SK-N-SH (cell line): Measurements from ENCODE around the gene POLR1C. TPM values are rescaled to one million over a fixed set of nuclear protein-coding genes. Genes with fewer than 3 reads are reported as not detected.

Source experiments
- CTCF ChIA-PET: fragments of 300-600, 350-600 bp; formaldehyde crosslinking; extraction: SDS; loops from one replicate; lab custom pipeline; 2021; lab: Yijun Ruan, JAX
- POLR2A ChIA-PET: fragments of 350-600 bp; sonication (Branson Sonifier 250); formaldehyde crosslinking; extraction: SDS; loops from one replicate; lab custom pipeline; 2020; ENCODE audit warnings: antibody characterized with exemption, inconsistent platforms; lab: Yijun Ruan, JAX
- DNase-seq: peaks from one replicate; pipeline ENCODE4 v3.0.0; 2012
- H2AFZ ChIP-seq: fragments of 200-600 bp; sonication (generic); 2 replicates; pipeline ENCODE4 v1.8.1; 2016; ENCODE audit warnings: antibody characterized with exemption, mild to moderate bottlenecking, low read depth
- H3F3A ChIP-seq: fragments of 200-600 bp; sonication (generic); replicated peaks from 2 replicates; pipeline ENCODE3; 2016; ENCODE audit warnings: antibody characterized with exemption, mild to moderate bottlenecking; ENCODE audit not compliant: insufficient read depth
- H3K27ac ChIP-seq, 2 experiments: fragments of 200-500 bp in 1 of 2; fragments of 200-600 bp in 1 of 2; sonication (Bioruptor generic) in 1 of 2; sonication (generic), shearing (Covaris generic) in 1 of 2; 2 replicates each; pipeline versions ENCODE4 v1.5.1 to v1.6.1; 2014 to 2016; ENCODE audit warnings: low read depth in 2 of 2, inconsistent platforms in 1 of 2, low read length in 1 of 2, mild to moderate bottlenecking in 1 of 2, mixed read lengths in 1 of 2
- H3K27me3 ChIP-seq: fragments of 200-600 bp; sonication (generic), shearing (Covaris generic); 2 replicates; pipeline ENCODE4 v1.6.1; 2016; ENCODE audit warnings: mixed run types; ENCODE audit not compliant: insufficient read depth
- H3K36me3 ChIP-seq, 2 experiments: fragments of 200-500 bp in 1 of 2; fragments of 200-600 bp in 1 of 2; sonication (Bioruptor generic) in 1 of 2; sonication (generic) in 1 of 2; replicated peaks in 1 of 2; 2 replicates each; pipeline versions ENCODE3 to v1.5.1; 2014 to 2016; ENCODE audit warnings: low read length in 1 of 2, mild to moderate bottlenecking in 1 of 2; ENCODE audit not compliant: insufficient read depth in 2 of 2, control insufficient read depth in 1 of 2
- H3K4me1 ChIP-seq, 2 experiments: fragments of 200-500 bp in 1 of 2; fragments of 200-600 bp in 1 of 2; sonication (Bioruptor generic) in 1 of 2; sonication (generic), shearing (Covaris generic) in 1 of 2; 2 replicates each; pipeline versions ENCODE4 v1.5.1 to v1.6.1; 2014 to 2016; ENCODE audit warnings: low read depth in 1 of 2, low read length in 1 of 2, mixed run types in 1 of 2; ENCODE audit not compliant: insufficient read depth in 2 of 2, control insufficient read depth in 1 of 2
- H3K4me2 ChIP-seq: fragments of 200-600 bp; sonication (generic), shearing (Covaris generic); 2 replicates; pipeline ENCODE4 v1.6.1; 2017; ENCODE audit warnings: mixed run types
- H3K4me3 ChIP-seq, 2 experiments: fragments of 200-500 bp in 1 of 2; fragments of 200-600 bp in 1 of 2; sonication (Bioruptor generic) in 1 of 2; sonication (generic), shearing (Covaris generic) in 1 of 2; 2 replicates each; pipeline versions ENCODE4 v1.5.1 to v1.8.1; 2014 to 2016; ENCODE audit warnings: low read depth in 2 of 2, inconsistent platforms in 1 of 2, low read length in 1 of 2, mild to moderate bottlenecking in 1 of 2, mixed read lengths in 1 of 2, moderate library complexity in 1 of 2
- H3K79me2 ChIP-seq: fragments of 200-600 bp; sonication (generic); 2 replicates; pipeline ENCODE4 v1.8.1; 2017; ENCODE audit warnings: mild to moderate bottlenecking; ENCODE audit not compliant: insufficient read depth
- H3K9ac ChIP-seq: fragments of 200-600 bp; sonication (generic); 2 replicates; pipeline ENCODE4 v1.6.1; 2017; ENCODE audit warnings: mixed run types
- H3K9me2 ChIP-seq: fragments of 200-600 bp; sonication (generic); 2 replicates; pipeline ENCODE4 v1.6.1; 2017; ENCODE audit warnings: mixed run types
- H3K9me3 ChIP-seq: fragments of 200-600 bp; sonication (generic); 2 replicates; pipeline ENCODE4 v1.6.1; 2017; ENCODE audit warnings: mixed run types, mild to moderate bottlenecking, moderate library complexity
- H4K20me1 ChIP-seq: fragments of 200-600 bp; sonication (generic); 2 replicates; pipeline ENCODE4 v1.6.1; 2017; ENCODE audit warnings: mild to moderate bottlenecking, mixed run types; ENCODE audit not compliant: insufficient read depth
- ELF1 ChIP-seq: IDR thresholded peaks from 2 replicates; pipeline ENCODE4 v1.4.0; 2012
- EP300 ChIP-seq, 2 experiments: IDR thresholded peaks; 2 replicates each; pipeline versions ENCODE4 v1.4.0 to v1.6.1; 2012; ENCODE audit warnings: borderline replicate concordance in 1 of 2, low read depth in 1 of 2, low read length in 1 of 2
- EZH2phosphoT487 ChIP-seq: fragments of 200-600 bp; sonication (generic); IDR thresholded peaks from 2 replicates; pipeline ENCODE4 v1.6.1; 2017; ENCODE audit warnings: low read depth, mixed run types, mild to moderate bottlenecking, antibody characterized with exemption, moderate library complexity, borderline replicate concordance
- FOXM1 ChIP-seq: IDR thresholded peaks from 2 replicates; pipeline ENCODE4 v1.4.0; 2012; ENCODE audit warnings: low read depth, mild to moderate bottlenecking
- JUND ChIP-seq: IDR thresholded peaks from 2 replicates; pipeline ENCODE4 v1.4.0; 2012
- NRF1 ChIP-seq: IDR thresholded peaks from 2 replicates; pipeline ENCODE4 v1.6.1; 2012; ENCODE audit warnings: low read depth, mild to moderate bottlenecking, low read length
- RCOR1 ChIP-seq: fragments of 150-350 bp; IDR thresholded peaks from 2 replicates; pipeline ENCODE4 v1.6.1; 2017; ENCODE audit warnings: antibody characterized with exemption, low read length
- SIN3A ChIP-seq: IDR thresholded peaks from 2 replicates; pipeline ENCODE4 v1.6.1; 2012; ENCODE audit warnings: low read depth, mild to moderate bottlenecking, low read length, moderate library complexity, borderline replicate concordance
- TEAD4 ChIP-seq: IDR thresholded peaks from 2 replicates; pipeline ENCODE4 v1.4.0; 2012; ENCODE audit warnings: mild to moderate bottlenecking, borderline replicate concordance; ENCODE audit not compliant: insufficient read depth
- YY1 ChIP-seq: IDR thresholded peaks from 2 replicates; pipeline ENCODE4 v1.4.0; 2012; ENCODE audit warnings: low read depth, mild to moderate bottlenecking
- WGBS: methylation state at CpG from one replicate; pipeline ENCODE4 v1.1.6; 2017; ENCODE audit warnings: low lambda C conversion rate; 5-methylcytosine and 5-hydroxymethylcytosine counted together
- polyA plus RNA-seq, 3 experiments: library from polyadenylated mRNA; depleted of rRNA; stranded (reverse); fragments of >200 nt; gene quantifications; 2 replicates each; pipeline ENCODE4 v1.2.3, GENCODE V29; 2012
- TF ChIP-seq, protein P1 (sequence below): fragments of 150-350 bp; IDR thresholded peaks from 2 replicates; pipeline ENCODE4 v1.6.1; 2016; ENCODE audit warnings: mild to moderate bottlenecking, low read depth, low read length
- TF ChIP-seq, protein P2 (sequence below): fragments of 200-600 bp; sonication (generic); IDR thresholded peaks from 2 replicates; pipeline ENCODE4 v1.6.1; 2017; ENCODE audit warnings: antibody characterized with exemption, mild to moderate bottlenecking, moderate library complexity

Gene POLR1C
- polyA plus RNA-seq, 1 of the 3 experiments (the other 2 are of a cell fraction), result 59.1 TPM

DNA sequence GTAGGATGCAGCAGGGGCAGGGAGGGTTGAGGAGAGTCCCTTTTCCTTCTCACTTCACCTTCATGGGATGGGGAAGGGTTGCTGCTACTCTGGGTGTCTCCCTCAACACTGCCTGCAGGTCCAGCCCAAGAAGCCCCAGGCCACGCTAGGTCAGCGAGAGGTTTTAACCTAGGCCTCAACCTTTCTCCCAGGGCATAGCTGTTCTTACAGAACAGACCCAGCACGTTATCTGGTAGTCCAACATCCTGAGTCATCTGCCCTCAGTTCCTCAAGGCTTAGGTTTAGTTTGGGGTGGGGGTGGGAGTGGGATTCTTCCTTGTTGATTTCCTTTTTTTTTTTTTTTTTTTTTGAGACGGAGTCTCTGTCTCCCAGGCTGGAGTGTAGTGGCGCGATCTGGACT is 22.6 kb upstream of the POLR1C start (continued):
- TF ChIP-seq EZH2phosphoT487 (no peak), ELF1 (no peak), SIN3A (no peak), TEAD4 (no peak), RCOR1 (no peak)
- TF ChIP-seq, protein P1, sequence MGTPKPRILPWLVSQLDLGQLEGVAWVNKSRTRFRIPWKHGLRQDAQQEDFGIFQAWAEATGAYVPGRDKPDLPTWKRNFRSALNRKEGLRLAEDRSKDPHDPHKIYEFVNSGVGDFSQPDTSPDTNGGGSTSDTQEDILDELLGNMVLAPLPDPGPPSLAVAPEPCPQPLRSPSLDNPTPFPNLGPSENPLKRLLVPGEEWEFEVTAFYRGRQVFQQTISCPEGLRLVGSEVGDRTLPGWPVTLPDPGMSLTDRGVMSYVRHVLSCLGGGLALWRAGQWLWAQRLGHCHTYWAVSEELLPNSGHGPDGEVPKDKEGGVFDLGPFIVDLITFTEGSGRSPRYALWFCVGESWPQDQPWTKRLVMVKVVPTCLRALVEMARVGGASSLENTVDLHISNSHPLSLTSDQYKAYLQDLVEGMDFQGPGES, result no peak
- TF ChIP-seq, protein P2, sequence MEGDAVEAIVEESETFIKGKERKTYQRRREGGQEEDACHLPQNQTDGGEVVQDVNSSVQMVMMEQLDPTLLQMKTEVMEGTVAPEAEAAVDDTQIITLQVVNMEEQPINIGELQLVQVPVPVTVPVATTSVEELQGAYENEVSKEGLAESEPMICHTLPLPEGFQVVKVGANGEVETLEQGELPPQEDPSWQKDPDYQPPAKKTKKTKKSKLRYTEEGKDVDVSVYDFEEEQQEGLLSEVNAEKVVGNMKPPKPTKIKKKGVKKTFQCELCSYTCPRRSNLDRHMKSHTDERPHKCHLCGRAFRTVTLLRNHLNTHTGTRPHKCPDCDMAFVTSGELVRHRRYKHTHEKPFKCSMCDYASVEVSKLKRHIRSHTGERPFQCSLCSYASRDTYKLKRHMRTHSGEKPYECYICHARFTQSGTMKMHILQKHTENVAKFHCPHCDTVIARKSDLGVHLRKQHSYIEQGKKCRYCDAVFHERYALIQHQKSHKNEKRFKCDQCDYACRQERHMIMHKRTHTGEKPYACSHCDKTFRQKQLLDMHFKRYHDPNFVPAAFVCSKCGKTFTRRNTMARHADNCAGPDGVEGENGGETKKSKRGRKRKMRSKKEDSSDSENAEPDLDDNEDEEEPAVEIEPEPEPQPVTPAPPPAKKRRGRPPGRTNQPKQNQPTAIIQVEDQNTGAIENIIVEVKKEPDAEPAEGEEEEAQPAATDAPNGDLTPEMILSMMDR, result no peak

DNA sequence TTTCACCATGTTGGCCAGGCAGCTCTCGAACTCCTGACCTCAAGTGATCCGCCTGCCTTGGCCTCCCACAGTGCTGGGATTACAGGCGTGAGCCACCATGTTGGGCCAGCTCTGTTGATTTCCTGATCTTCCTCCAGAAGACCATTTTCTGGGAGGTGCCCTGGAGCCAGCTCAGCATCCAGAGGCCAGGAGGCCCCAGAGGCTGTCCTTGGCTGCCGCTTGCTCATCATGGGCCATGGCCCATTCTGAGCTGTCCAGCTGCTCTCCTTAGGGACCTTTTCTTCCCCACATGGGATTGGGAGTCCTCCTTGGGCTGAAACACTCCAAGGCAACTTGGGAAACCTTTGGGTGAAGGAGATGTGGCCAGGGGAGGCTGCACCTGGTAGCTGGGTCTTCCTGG is 22.1 kb upstream of the POLR1C start:
- no peak for TF ChIP-seq EP300 (IDR thresholded peaks at IDR 0.05; ENCODE audit: borderline replicate concordance in 1 of 2, low read depth in 1 of 2, low read length in 1 of 2)
- TF ChIP-seq SIN3A, result no peak
- TF ChIP-seq YY1, result no peak
- no peak for TF ChIP-seq JUND
- TF ChIP-seq FOXM1, result no peak
- CTCF ChIA-PET, result interaction anchor here (0.9 to 22.4 kb wide), 5 partner anchors 12 to 108 kb away, joined by 3 to 382 read pairs (median 22); partner anchors contain the start of genes ABCC10, DLK2, LRRC73 and TJAP1
- WGBS, result 100% methylated on average over 2 of the region's 4 CpGs

DNA sequence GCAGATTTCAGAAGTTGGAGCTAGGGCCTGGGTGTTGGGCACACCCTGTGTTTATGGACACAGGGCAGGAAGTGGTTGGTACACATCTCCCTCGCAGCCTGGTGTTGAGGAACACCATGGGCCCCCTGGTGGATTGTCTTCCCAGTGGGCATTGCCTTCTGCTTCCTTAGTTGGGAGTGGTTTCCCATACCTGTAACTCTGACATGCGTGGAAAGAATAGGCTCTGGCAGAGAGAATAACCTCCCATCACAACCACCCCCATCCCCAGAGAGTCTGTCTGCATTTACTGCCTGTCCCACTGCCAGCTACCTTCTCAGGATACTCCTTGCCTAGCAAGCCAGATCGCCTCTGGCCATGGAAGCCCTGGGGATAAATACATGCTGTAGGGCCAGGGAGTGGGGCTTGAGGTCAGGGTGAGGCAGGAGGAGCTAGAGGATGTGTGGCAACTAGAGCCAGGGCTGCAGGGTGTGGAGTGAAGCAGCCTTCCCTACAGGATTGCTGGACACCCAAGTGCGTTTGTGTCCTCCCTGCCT is 21.4 kb upstream of the POLR1C start:
- H3K4me1 ChIP-seq, result peaks cover 14 to 43% of the 10 kb centered on the region in 2 experiments; a peak in 3 of 4 replicates
- no peaks in the 10 kb centered on the region for H3K9me3 ChIP-seq
- no peak overlapping the region for H3K4me3 ChIP-seq
- no peak overlapping the region; a peak in 1 of 4 replicates for H3K27ac ChIP-seq
- no peak overlapping the region for H3K4me2 ChIP-seq
- H3F3A ChIP-seq, result no peaks in the 10 kb centered on the region
- WGBS, result 100% methylated on average over 3 of the region's 4 CpGs
- POLR2A ChIA-PET, result interaction anchor here (0.7 kb wide), 1 partner anchor 67 kb away, joined by 3 read pairs; no protein-coding TSS in a partner anchor
- no peaks in the 10 kb centered on the region for H3K27me3 ChIP-seq
- peaks cover 12 to 22% of the 10 kb centered on the region in 2 experiments for H3K36me3 ChIP-seq
- H3K9ac ChIP-seq, result no peak overlapping the region
- no peaks in the 10 kb centered on the region for H3K9me2 ChIP-seq
- DNase-seq, result no peak
- peaks cover 26% of the 10 kb centered on the region; the same call in 1 of the 2 replicates for H4K20me1 ChIP-seq
- H2AFZ ChIP-seq, result no peak overlapping the region
- CTCF ChIA-PET, result interaction anchor here (0.7 to 22.4 kb wide), 10 partner anchors 8 to 160 kb away, joined by 3 to 382 read pairs (median 7); partner anchors contain the start of genes DLK2, LRRC73 and TJAP1
- TF ChIP-seq, protein P2, result peak; percentile 40; the same call in 1 of the 2 replicates
- no peak for TF ChIP-seq NRF1
- peaks cover 12% of the 10 kb centered on the region; the same call in 1 of the 2 replicates for H3K79me2 ChIP-seq

More for the DNA sequence above, 22.1 kb upstream of the POLR1C start:
- peaks cover 12% of the 10 kb centered on the region; the same call in 1 of the 2 replicates for H3K79me2 ChIP-seq
- H3K4me2 ChIP-seq, result no peak overlapping the region
- DNase-seq, result no peak
- no peak overlapping the region for H3K9ac ChIP-seq
- no peak overlapping the region for H2AFZ ChIP-seq
- no peaks in the 10 kb centered on the region for H3K27me3 ChIP-seq
- H3F3A ChIP-seq, result no peaks in the 10 kb centered on the region
- POLR2A ChIA-PET, result interaction anchor here (0.7 kb wide), 1 partner anchor 66 kb away, joined by 3 read pairs; no protein-coding TSS in a partner anchor
- H3K36me3 ChIP-seq, result peaks cover 9 to 15% of the 10 kb centered on the region in 2 experiments
- no peak overlapping the region for H3K4me3 ChIP-seq
- no peak overlapping the region for H3K27ac ChIP-seq
- H4K20me1 ChIP-seq, result peaks cover 29% of the 10 kb centered on the region; the same call in 1 of the 2 replicates
- no peaks in the 10 kb centered on the region for H3K9me2 ChIP-seq
- no peaks in the 10 kb centered on the region for H3K9me3 ChIP-seq
- peaks cover 14 to 43% of the 10 kb centered on the region in 2 experiments; a peak in 3 of 4 replicates for H3K4me1 ChIP-seq
